ENCODE results near the gene KRTAP17-1. TPM values are rescaled to one million over a fixed set of nuclear protein-coding genes. Genes with fewer than 3 reads are reported as not detected.
"Not testable (repeated sequence)": the region's sequence is repeated elsewhere in the genome, so short reads cannot be mapped to it uniquely, and the experiment has no call there.

Gene KRTAP17-1
- total RNA-seq, 4 donors from 2014 or later = not detected

GRCh38 chr17:41352597-41353366, 37.3 kb upstream of the KRTAP17-1 start:
- H3K9me3 ChIP-seq = no peaks in the 10 kb centered on the region
- H3K4me1 ChIP-seq = no peaks in the 10 kb centered on the region
- no peaks in the 10 kb centered on the region for H3K27me3 ChIP-seq
- DNase-seq = no peak
- no peak overlapping the region for H3K27ac ChIP-seq
- H3K36me3 ChIP-seq = no peaks in the 10 kb centered on the region
- no peak for TF ChIP-seq CTCF (IDR thresholded peaks at IDR 0.05)
- H3K4me3 ChIP-seq (replicated peaks in 1 of 3) = no peak overlapping the region
- 76 to 79% methylated on average over 7 of the region's 7 CpGs for WGBS, 2 donors
- intact Hi-C loops (cut with DNase I) = no loop called here

GRCh38 chr17:41351177-41351576, 35.7 kb upstream of the KRTAP17-1 start:
- Histone ChIP-seq H3K27ac (no peak overlapping the region), H3K4me1 (no peaks in the 10 kb centered on the region), H3K36me3 (no peaks in the 10 kb centered on the region), H3K4me3 (replicated peaks in 1 of 3) (no peak overlapping the region), H3K9me3 (no peaks in the 10 kb centered on the region), H3K27me3 (no peaks in the 10 kb centered on the region)
- intact Hi-C loops (cut with DNase I) = no loop called here
- TF ChIP-seq CTCF (IDR thresholded peaks at IDR 0.05) (no peak), POLR2A (IDR thresholded peaks at IDR 0.05) (no peak)
- 88 to 93% methylated on average over 2 of the region's 2 CpGs for WGBS, 2 donors
- no peak for DNase-seq

GRCh38 chr17:41350381-41350878, 34.9 kb upstream of the KRTAP17-1 start, which contains the start of gene KRT33A:
Gene KRT33A (minus strand): TSS chr17:41350828. CDS start chr17:41350767, 61 bp downstream.
- 84 to 94% methylated on average over 16 of the region's 16 CpGs for WGBS, 2 donors
- H3K36me3 ChIP-seq; intact Hi-C loops (cut with DNase I); H3K9me3 ChIP-seq; H3K27me3 ChIP-seq; DNase-seq; H3K27ac ChIP-seq; H3K4me3 ChIP-seq (replicated peaks in 1 of 3); H3K4me1 ChIP-seq: not testable (repeated sequence)

GRCh38 chr17:41347869-41348760, 32.6 kb upstream of the KRTAP17-1 start:
- H3K27ac ChIP-seq = no peak overlapping the region
- no peak for DNase-seq
- intact Hi-C loops (cut with DNase I) = no loop called here
- H3K4me1 ChIP-seq = no peaks in the 10 kb centered on the region
- 82 to 89% methylated on average over 7 of the region's 7 CpGs for WGBS, 2 donors
- no peaks in the 10 kb centered on the region for H3K27me3 ChIP-seq
- no peak for TF ChIP-seq CTCF (IDR thresholded peaks at IDR 0.05)
- TF ChIP-seq POLR2A (IDR thresholded peaks at IDR 0.05) = no peak
- H3K9me3 ChIP-seq = no peaks in the 10 kb centered on the region
- H3K36me3 ChIP-seq = no peaks in the 10 kb centered on the region
- no peak overlapping the region for H3K4me3 ChIP-seq (replicated peaks in 1 of 3)

DNA sequence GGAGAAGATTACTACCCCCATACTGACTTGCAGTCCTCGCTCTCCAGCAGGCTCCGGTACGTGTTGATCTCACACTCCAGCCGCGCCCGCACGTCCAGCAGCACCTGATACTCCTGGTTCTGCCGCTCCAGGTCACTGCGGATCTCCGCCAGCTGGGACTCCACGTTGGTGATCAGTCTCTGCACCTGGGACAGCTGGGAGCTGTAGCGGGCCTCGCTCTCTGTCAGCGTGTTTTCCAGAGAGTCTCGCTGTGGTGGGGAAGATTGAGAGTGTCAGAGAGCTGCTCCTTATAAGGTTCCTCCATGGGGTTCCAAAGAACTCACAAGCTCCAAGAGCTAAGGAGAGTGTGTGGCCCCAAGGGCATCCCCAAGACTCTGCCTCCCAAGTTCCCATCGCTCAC, 30.9 kb upstream of the KRTAP17-1 start:
- H3K27ac ChIP-seq; H3K27me3 ChIP-seq; intact Hi-C loops (cut with DNase I); H3K9me3 ChIP-seq; DNase-seq; H3K4me3 ChIP-seq (replicated peaks in 1 of 3); H3K36me3 ChIP-seq; H3K4me1 ChIP-seq: not testable (repeated sequence)
- 92 to 94% methylated on average over 15 to 16 of the region's 16 CpGs for WGBS, 2 donors

DNA sequence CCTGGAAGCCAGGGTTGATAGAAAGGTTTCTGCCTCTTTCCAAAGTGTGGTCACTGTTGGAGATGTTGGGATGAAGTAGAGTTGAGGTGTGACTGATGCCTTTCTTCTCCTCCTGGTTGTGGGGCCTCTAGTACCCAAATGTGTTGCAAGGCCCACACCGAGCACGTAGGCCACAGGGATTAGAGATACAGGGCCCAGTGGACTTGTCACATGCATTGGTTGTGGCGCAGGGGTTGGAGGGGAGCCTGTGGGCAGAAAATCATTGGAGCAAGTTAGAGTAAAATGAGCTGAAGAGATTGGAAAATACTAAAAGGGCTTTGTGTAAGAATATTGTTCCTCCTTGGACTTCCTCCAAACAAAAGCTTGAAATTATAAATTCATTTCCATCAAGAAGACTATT, 30.5 kb upstream of the KRTAP17-1 start:
- no peak overlapping the region for H3K27ac ChIP-seq
- H3K9me3 ChIP-seq = no peaks in the 10 kb centered on the region
- WGBS, 2 donors = 96 to 99% methylated on average over 3 of the region's 3 CpGs
- H3K36me3 ChIP-seq = no peaks in the 10 kb centered on the region
- intact Hi-C loops (cut with DNase I) = no loop called here
- H3K4me1 ChIP-seq = no peaks in the 10 kb centered on the region
- no peak for TF ChIP-seq CTCF (IDR thresholded peaks at IDR 0.05)
- TF ChIP-seq POLR2A (IDR thresholded peaks at IDR 0.05) = no peak
- no peaks in the 10 kb centered on the region for H3K27me3 ChIP-seq
- H3K4me3 ChIP-seq (replicated peaks in 1 of 3) = no peak overlapping the region
- no peak for DNase-seq

All from thyroid gland (tissue), 4 donors.